Peyer's patch (tissue), 4 donors: ENCODE data around the gene LRATD1. TPM values are rescaled to one million over a fixed set of nuclear protein-coding genes. Genes with fewer than 3 reads are reported as not detected.
"Not testable (repeated sequence)": the region's sequence is repeated elsewhere in the genome, so short reads cannot be mapped to it uniquely, and the experiment has no call there.

ENCODE experiments used
- DNase-seq, 3 donors: peaks; one replicate each; pipeline ENCODE4 v3.0.0-alpha.2; 2017 to 2019
- H3K27ac ChIP-seq, 4 donors: fragments of 200-600 bp; sonication (generic); one replicate each; pipeline ENCODE4 v1.5.1; 2016 to 2019
- H3K27me3 ChIP-seq, 2 donors: fragments of 200-600 bp; sonication (generic); one replicate each; pipeline ENCODE4 v1.5.1; 2019
- H3K36me3 ChIP-seq, 3 donors: fragments of 200-600 bp; sonication (generic); one replicate each; pipeline ENCODE4 v1.5.1; 2016 to 2019
- H3K4me1 ChIP-seq, 4 donors: fragments of 200-600 bp; sonication (generic); one replicate each; pipeline ENCODE4 v1.5.1; 2016 to 2019
- H3K4me3 ChIP-seq, 4 donors: fragments of 200-600 bp; sonication (generic); 1 replicate in 3 of 4; 2 replicates in 1 of 4; pipeline ENCODE4 v1.5.1; 2016 to 2019; ENCODE audit warnings: mild to moderate bottlenecking in 1 of 4
- H3K9me3 ChIP-seq, 4 donors: fragments of 200-600 bp; sonication (generic); one replicate each; pipeline ENCODE4 v1.5.1; 2016 to 2019; ENCODE audit warnings: mild to moderate bottlenecking in 1 of 4
- POLR2A ChIP-seq, 2 donors: fragments of 450-650 bp; IDR thresholded peaks; one replicate each; pipeline ENCODE4 v1.5.1; 2017; ENCODE audit warnings: antibody characterized with exemption in 2 of 2, mild to moderate bottlenecking in 2 of 2, moderate library complexity in 2 of 2
- total RNA-seq, 4 donors: library from RNA; depleted of rRNA; stranded (reverse); fragments of >200 nt; gene quantifications; one replicate each; pipeline ENCODE4 v1.1.0, GENCODE V29; 2016
- TF ChIP-seq, protein P1 (sequence below), 6 experiments: fragments of 450-650 bp in 4 of 6; fragments of 200-600 bp in 2 of 6; sonication (generic) in 1 of 6; IDR thresholded peaks; one replicate each; pipeline ENCODE4 v1.5.1; 2017 to 2019; ENCODE audit warnings: antibody characterized with exemption in 6 of 6, mild to moderate bottlenecking in 3 of 6, moderate library complexity in 1 of 6

Gene LRATD1
- total RNA-seq, 4 donors from 2014 or later = 31.4 to 152 (median 79.7) TPM

DNA sequence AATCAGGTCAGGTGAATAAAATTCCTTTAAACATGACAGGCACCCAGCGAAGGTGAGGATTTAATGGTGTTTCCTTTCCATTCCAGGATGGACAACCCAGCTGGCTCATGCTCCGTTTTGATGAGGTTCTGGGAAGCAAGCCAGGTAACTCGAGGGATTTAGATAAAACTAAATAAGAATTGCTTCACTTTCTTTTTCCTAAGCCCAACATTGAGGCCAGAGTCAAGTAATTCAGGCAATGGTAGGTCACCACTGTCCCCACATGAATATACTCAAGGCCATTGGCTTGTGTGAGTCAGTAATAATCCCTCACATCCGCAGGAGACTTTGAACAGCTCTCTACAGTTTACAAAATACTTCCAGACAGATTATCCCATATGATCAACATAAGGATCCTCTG, 16.2 kb upstream of the LRATD1 start:
- H3K9me3 ChIP-seq = no peaks in the 10 kb centered on the region
- H3K4me1 ChIP-seq = no peaks in the 10 kb centered on the region
- H3K27ac ChIP-seq = peak overlapping the region in 1 of 4 donors; percentile 12
- H3K36me3 ChIP-seq = no peaks in the 10 kb centered on the region
- no peak for TF ChIP-seq POLR2A (IDR thresholded peaks at IDR 0.05)
- TF ChIP-seq, protein P1, sequence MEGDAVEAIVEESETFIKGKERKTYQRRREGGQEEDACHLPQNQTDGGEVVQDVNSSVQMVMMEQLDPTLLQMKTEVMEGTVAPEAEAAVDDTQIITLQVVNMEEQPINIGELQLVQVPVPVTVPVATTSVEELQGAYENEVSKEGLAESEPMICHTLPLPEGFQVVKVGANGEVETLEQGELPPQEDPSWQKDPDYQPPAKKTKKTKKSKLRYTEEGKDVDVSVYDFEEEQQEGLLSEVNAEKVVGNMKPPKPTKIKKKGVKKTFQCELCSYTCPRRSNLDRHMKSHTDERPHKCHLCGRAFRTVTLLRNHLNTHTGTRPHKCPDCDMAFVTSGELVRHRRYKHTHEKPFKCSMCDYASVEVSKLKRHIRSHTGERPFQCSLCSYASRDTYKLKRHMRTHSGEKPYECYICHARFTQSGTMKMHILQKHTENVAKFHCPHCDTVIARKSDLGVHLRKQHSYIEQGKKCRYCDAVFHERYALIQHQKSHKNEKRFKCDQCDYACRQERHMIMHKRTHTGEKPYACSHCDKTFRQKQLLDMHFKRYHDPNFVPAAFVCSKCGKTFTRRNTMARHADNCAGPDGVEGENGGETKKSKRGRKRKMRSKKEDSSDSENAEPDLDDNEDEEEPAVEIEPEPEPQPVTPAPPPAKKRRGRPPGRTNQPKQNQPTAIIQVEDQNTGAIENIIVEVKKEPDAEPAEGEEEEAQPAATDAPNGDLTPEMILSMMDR (IDR thresholded peaks at IDR 0.05) = no peak
- H3K27me3 ChIP-seq = no peaks in the 10 kb centered on the region
- no peak overlapping the region for H3K4me3 ChIP-seq
- peak in 1 of 3 donors; percentile 55 for DNase-seq

DNA sequence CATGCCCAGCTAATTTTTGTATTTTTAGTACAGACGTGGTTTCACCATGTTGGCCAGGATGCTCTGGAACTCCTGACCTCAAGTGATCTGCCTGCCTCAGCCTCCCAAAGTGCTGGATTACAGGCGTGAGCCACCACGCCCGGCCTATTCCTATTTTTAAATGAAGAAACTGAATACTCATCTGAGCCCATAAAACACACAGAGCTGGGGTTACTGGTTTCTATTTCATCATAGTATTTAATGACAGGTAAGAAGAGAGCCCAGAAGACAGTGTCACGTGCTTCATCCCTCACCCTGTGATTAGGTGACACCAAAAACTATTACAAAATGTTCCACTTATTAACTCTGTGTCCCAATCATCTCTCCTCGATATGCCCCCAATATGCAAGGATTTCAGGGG, 15.6 kb upstream of the LRATD1 start:
- Histone ChIP-seq H3K36me3 (no peaks in the 10 kb centered on the region), H3K9me3 (no peaks in the 10 kb centered on the region), H3K4me3 (no peak overlapping the region), H3K27me3 (no peaks in the 10 kb centered on the region), H3K27ac (no peak overlapping the region), H3K4me1 (no peaks in the 10 kb centered on the region)
- no peak for TF ChIP-seq POLR2A (IDR thresholded peaks at IDR 0.05)
- TF ChIP-seq, protein P1 (IDR thresholded peaks at IDR 0.05) = no peak
- no peak for DNase-seq

DNA sequence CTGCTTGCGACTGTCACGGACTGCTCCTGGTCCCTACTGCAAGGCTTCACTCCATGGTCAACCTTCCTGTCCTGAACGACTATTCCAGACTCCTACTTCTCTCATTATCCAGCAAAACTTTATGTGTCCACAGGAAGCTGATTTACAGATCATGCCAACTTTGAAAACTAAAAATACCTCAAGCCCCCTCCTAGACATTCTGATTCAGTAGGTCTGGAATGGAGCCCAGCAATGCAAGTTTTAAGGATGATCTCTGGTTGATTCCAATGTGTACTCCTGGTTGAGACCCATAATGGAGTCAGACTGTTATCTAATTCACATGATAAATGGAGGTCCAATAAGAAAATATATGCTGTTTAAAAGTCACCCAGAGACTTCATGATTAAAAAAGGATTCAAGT, 13.1 kb upstream of the LRATD1 start:
- Histone ChIP-seq H3K36me3 (no peaks in the 10 kb centered on the region), H3K27ac (no peak overlapping the region), H3K4me3 (no peak overlapping the region), H3K4me1 (peaks cover 0 to 8% (median 0%) of the 10 kb centered on the region in 4 donors), H3K27me3 (no peaks in the 10 kb centered on the region), H3K9me3 (no peaks in the 10 kb centered on the region)
- TF ChIP-seq, protein P1 (IDR thresholded peaks at IDR 0.05) = no peak
- TF ChIP-seq POLR2A (IDR thresholded peaks at IDR 0.05) = no peak
- DNase-seq = no peak

DNA sequence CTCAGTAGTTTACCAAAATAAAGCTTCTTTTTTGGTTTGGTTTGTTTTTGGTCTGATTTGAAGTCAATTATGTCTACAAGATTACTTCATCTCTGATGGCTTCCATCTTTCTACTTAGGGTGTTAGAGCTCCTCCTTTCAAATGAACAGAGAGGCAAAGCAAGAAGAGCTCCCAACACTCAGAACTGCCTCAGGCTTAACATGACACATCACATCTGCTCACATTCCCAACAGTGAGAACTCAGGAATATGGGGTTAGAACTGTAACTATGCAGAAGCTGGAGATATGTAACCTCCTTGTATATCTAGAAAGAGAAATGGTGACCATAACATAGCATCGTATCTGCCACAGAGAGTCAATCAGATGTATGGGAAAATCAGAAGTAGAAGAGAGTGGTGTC, 11.4 kb upstream of the LRATD1 start:
- no peaks in the 10 kb centered on the region for H3K9me3 ChIP-seq
- TF ChIP-seq POLR2A (IDR thresholded peaks at IDR 0.05) = no peak
- TF ChIP-seq, protein P1 (IDR thresholded peaks at IDR 0.05) = no peak
- no peaks in the 10 kb centered on the region for H3K36me3 ChIP-seq
- H3K4me1 ChIP-seq = peaks cover 0 to 8% (median 0%) of the 10 kb centered on the region in 4 donors
- H3K4me3 ChIP-seq = no peak overlapping the region
- H3K27ac ChIP-seq = no peak overlapping the region
- no peaks in the 10 kb centered on the region for H3K27me3 ChIP-seq
- no peak for DNase-seq

DNA sequence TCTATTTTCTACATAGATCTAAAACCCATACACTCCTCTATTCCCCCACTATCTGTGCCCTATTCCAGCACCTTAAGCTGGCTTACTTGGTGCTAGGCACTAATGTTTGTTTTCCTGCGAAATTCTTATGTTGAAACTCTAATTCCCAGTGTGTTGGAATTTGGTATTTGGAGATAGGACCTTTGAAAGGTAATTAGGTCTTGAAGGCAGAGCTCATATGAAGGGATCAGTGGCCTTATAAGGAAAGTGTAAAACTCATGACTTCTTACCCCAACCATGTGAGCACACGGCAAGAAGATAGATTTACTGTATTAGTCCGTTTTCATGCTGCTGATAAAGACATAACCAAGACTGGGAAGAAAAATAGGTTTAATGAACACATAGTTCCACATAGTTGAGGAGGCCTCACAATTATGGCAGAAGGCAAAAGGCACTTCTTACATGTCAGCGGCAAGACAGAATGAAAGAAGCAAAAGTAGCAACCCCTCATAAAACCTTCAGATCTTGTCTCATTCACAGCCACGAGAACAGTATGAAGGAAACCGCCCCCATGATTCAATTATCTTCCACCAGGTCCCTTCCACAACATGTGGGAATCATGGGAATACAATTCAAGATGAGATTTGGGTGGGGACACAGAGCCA, 10.5 kb upstream of the LRATD1 start:
- no peak overlapping the region for H3K4me3 ChIP-seq
- H3K27me3 ChIP-seq = no peaks in the 10 kb centered on the region
- peaks cover 0 to 8% (median 0%) of the 10 kb centered on the region in 4 donors for H3K4me1 ChIP-seq
- DNase-seq = no peak
- H3K27ac ChIP-seq = no peak overlapping the region
- TF ChIP-seq POLR2A (IDR thresholded peaks at IDR 0.05) = no peak
- TF ChIP-seq, protein P1 (IDR thresholded peaks at IDR 0.05) = no peak
- H3K36me3 ChIP-seq = no peaks in the 10 kb centered on the region
- H3K9me3 ChIP-seq = no peaks in the 10 kb centered on the region

DNA sequence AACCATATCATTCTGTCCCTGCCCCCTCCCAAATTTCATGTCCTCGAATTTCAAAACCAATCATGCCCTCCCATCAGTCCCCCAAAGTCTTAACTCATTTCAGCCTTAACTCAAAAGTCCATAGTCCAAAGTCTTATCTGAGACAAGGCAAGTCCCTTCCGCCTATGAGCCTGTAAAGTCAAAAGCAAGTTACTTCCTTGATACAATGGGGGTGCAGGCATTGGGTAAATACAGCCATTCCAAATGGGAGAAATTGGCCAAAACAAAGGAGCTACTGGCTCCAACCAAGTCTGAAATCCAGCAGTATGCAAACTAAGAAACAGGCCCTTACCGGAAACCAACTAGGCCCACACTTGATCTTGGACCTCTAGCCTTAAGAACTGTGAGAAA, 10.0 kb upstream of the LRATD1 start:
- not testable (repeated sequence) for H3K4me1 ChIP-seq, H3K27me3 ChIP-seq, H3K4me3 ChIP-seq, H3K9me3 ChIP-seq, H3K36me3 ChIP-seq
- DNase-seq = peak in 1 of 3 donors; percentile 48
- peak overlapping the region in 1 of 4 donors; percentile 49 for H3K27ac ChIP-seq
